Fibroblast of skin of right biceps (primary cell): ENCODE data around the gene PAN2.
"Not testable (repeated sequence)": the region's sequence is repeated elsewhere in the genome, so short reads cannot be mapped to it uniquely, and the experiment has no call there.

Source experiments
- DNase-seq: peaks from one replicate; pipeline ENCODE4 v3.0.0-alpha.2; 2013

PAN2 gene

GRCh38 chr12:56307221-56307965 lies 26.4 kb downstream of the PAN2 start:
- no peak for DNase-seq

GRCh38 chr12:56304872-56305590 lies 28.8 kb downstream of the PAN2 start:
- DNase-seq = no peak

GRCh38 chr12:56304276-56304675 lies 29.5 kb downstream of the PAN2 start:
- DNase-seq = no peak

- no peak for DNase-seq
These were observed 32.9 kb downstream of the PAN2 start for GRCh38 chr12:56300644-56301464.

GRCh38 chr12:56299853-56300643 lies 33.8 kb downstream of the PAN2 start, which contains the start of gene CS:
Gene CS, minus strand, starts transcription at chr12:56300330. Its CDS starts 129 bp downstream, at chr12:56300201.
- peak; percentile 99 for DNase-seq

- peak; percentile 27 for DNase-seq
These were observed 34.4 kb downstream of the PAN2 start for GRCh38 chr12:56299308-56299852.

GRCh38 chr12:56298828-56299227 lies 35.0 kb downstream of the PAN2 start:
- no peak for DNase-seq

- DNase-seq = no peak
These were observed 36.4 kb downstream of the PAN2 start for GRCh38 chr12:56297400-56297799.

GRCh38 chr12:56296295-56296694 lies 37.5 kb downstream of the PAN2 start:
- no peak for DNase-seq

- DNase-seq = no peak
These were observed 40.0 kb downstream of the PAN2 start for GRCh38 chr12:56293795-56294194.

- DNase-seq = no peak
These were observed 45.0 kb downstream of the PAN2 start for GRCh38 chr12:56288705-56289387.

GRCh38 chr12:56286044-56286830 lies 47.6 kb downstream of the PAN2 start:
- no peak for DNase-seq

- DNase-seq = not testable (repeated sequence)
These were observed 49.5 kb downstream of the PAN2 start for GRCh38 chr12:56284263-56284662.

GRCh38 chr12:56282579-56282978 lies 51.2 kb downstream of the PAN2 start:
- DNase-seq = no peak

GRCh38 chr12:56282030-56282429 lies 51.8 kb downstream of the PAN2 start:
- no peak for DNase-seq

- no peak for DNase-seq
These were observed 53.0 kb downstream of the PAN2 start for GRCh38 chr12:56280849-56281248.

- no peak for DNase-seq
These were observed 54.9 kb downstream of the PAN2 start for GRCh38 chr12:56278905-56279304.

GRCh38 chr12:56274299-56274698 lies 59.5 kb downstream of the PAN2 start:
- no peak for DNase-seq

- DNase-seq = not testable (repeated sequence)
These were observed 61.3 kb downstream of the PAN2 start for GRCh38 chr12:56272468-56272867.

- DNase-seq = peak; percentile 21
These were observed 62.8 kb downstream of the PAN2 start for GRCh38 chr12:56271031-56271430.
